ENCODE data around the gene SNRPD1. TPM values are rescaled to one million over a fixed set of nuclear protein-coding genes. Genes with fewer than 3 reads are reported as not detected.
A peak's percentile ranks its signal among the peaks of the same experiment; 100 is the strongest.
"Not testable (repeated sequence)": the region's sequence is repeated elsewhere in the genome, so short reads cannot be mapped to it uniquely, and the experiment has no call there.

The SNRPD1 gene
- 61.2 TPM for total RNA-seq
- 100 to 1,000 TPM in 5 of 8 donors, 10 to 100 TPM in 3; 91.3 to 140 (median 110) TPM for polyA plus RNA-seq (ENCODE audit: insufficient read depth in 1 of 8, insufficient read length in 8 of 8, low replicate concordance in 1 of 8)
- long read RNA-seq, donor 1, full-length matches to known transcripts: 33 of 33 reads
- long read RNA-seq, donor 1, partial matches to known transcripts: 0 of 33 reads
- long read RNA-seq, donor 1, other reads (novel, unspliced or antisense): 0 of 33 reads
- long read RNA-seq, donor 2, full-length matches to known transcripts: 11 of 11 reads
- long read RNA-seq, donor 2, partial matches to known transcripts: 0 of 11 reads
- long read RNA-seq, donor 2, other reads (novel, unspliced or antisense): 0 of 11 reads
- long read RNA-seq, donor 3, full-length matches to known transcripts: 60 of 60 reads
- long read RNA-seq, donor 3, partial matches to known transcripts: 0 of 60 reads
- long read RNA-seq, donor 3, other reads (novel, unspliced or antisense): 0 of 60 reads
- long read RNA-seq, donor 4, full-length matches to known transcripts: 56 of 63 reads
- long read RNA-seq, donor 4, partial matches to known transcripts: 7 of 63 reads
- long read RNA-seq, donor 4, other reads (novel, unspliced or antisense): 0 of 63 reads
- long read RNA-seq, donor 5, full-length matches to known transcripts: 172 of 190 reads
- long read RNA-seq, donor 5, partial matches to known transcripts: 18 of 190 reads
- long read RNA-seq, donor 5, other reads (novel, unspliced or antisense): 0 of 190 reads
- long read RNA-seq, donor 6, full-length matches to known transcripts: 168 of 200 reads
- long read RNA-seq, donor 6, partial matches to known transcripts: 27 of 200 reads
- long read RNA-seq, donor 6, other reads (novel, unspliced or antisense): 5 of 200 reads
- long read RNA-seq, donor 7, full-length matches to known transcripts: 104 of 137 reads
- long read RNA-seq, donor 7, partial matches to known transcripts: 33 of 137 reads
- long read RNA-seq, donor 7, other reads (novel, unspliced or antisense): 0 of 137 reads
- long read RNA-seq, donor 8, full-length matches to known transcripts: 69 of 69 reads
- long read RNA-seq, donor 8, partial matches to known transcripts: 0 of 69 reads
- long read RNA-seq, donor 8, other reads (novel, unspliced or antisense): 0 of 69 reads
- long read RNA-seq, donor 9, full-length matches to known transcripts: 64 of 83 reads
- long read RNA-seq, donor 9, partial matches to known transcripts: 19 of 83 reads
- long read RNA-seq, donor 9, other reads (novel, unspliced or antisense): 0 of 83 reads
- long read RNA-seq, donor 10, full-length matches to known transcripts: 140 of 169 reads
- long read RNA-seq, donor 10, partial matches to known transcripts: 29 of 169 reads
- long read RNA-seq, donor 10, other reads (novel, unspliced or antisense): 0 of 169 reads
- long read RNA-seq, donor 11, full-length matches to known transcripts: 83 of 98 reads
- long read RNA-seq, donor 11, partial matches to known transcripts: 15 of 98 reads
- long read RNA-seq, donor 11, other reads (novel, unspliced or antisense): 0 of 98 reads

DNA sequence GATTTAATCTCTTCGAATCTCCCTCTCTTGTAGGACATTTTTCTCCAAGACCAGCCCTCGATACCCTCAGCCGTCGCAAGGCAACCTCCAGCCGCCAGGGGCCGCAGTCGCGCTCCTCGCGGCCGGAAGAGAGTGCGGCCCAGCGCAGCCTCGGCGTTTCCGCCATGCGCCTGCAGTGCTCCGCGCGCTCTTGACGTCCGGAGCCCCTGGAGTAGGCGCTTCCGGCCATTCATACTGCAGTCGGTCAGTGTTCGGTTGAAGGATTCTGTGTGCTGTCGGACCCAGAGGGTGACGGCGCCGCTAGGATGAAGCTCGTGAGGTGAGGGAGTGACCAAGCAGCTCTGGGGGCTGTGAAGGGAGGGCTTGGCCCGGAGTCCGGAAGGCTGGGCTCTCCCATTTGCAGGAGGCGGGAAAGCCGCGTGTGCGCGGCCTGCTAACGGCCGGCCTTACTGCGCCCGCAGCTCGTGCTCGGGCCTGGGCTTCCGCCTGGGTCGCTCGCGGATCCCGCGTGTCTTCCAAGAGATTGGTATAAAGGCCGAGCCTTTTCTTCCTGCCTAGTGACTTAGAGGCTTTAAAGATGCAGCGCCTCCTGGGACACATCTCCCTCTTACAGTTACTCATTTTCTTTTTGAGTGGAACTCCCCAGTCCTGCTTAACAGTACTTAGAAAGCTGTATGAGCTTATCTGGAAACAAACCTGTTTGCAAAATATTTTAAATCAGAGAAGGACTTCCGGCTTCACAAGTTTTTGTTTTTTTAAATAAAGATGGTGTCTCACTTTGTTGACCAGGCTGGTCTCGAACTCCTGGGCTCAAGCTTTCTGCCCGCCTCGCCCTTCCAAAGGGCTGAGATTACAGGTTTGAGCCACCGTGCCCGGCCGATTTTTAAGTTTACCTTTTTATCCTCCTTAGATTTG is at the start of gene SNRPD1:
TSS of gene SNRPD1 (plus strand) at position 190 of the 915 bp plus-strand sequence. CDS start at position 306, 116 bp downstream.
- Histone ChIP-seq H3K4me1 (ENCODE audit: control insufficient read depth, insufficient read depth, low read length) (peaks cover 9% of the 10 kb centered on the region), H3K4me3 (ENCODE audit: low read length) (peak within 1 kb of the TSS; percentile 74), H3K36me3 (ENCODE audit: control insufficient read depth, insufficient read depth, low read length) (peaks cover 2% of the 10 kb centered on the region), H3K27me3 (ENCODE audit: control insufficient read depth, insufficient read depth, low read length) (no peaks in the 10 kb centered on the region), H3K9me3 (replicated peaks; ENCODE audit: control insufficient read depth, low read depth, low read length) (peaks cover 3% of the 10 kb centered on the region), H3K27ac (ENCODE audit: low read length) (peak within 1 kb of the TSS; percentile 95)
- 0% methylated on average over 50 of the region's 59 CpGs for WGBS (ENCODE audit: insufficient coverage)
- peak; percentile 96 for DNase-seq

DNA sequence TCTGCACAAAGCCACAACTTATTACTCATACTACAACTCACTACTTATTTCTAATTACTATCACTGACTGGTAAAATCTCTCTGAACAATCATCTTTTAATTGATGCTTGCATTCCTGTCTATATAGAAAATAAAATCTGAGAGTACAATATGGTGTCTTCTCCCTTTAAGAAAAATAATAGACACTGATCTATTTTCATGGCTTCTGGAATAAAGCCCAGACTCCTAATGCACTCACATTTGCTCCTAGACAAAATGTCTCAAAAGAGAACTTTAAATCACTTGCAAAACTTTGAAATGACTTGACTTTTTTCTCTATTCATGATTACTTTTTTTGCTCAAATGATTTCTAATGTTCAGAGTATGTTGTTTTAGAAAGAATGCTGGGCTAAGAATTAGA is 40.3 kb upstream of the SNRPD1 start:
- DNase-seq: peak; percentile 73
- Histone ChIP-seq H3K36me3 (ENCODE audit: control insufficient read depth, insufficient read depth, low read length) (peaks cover 17% of the 10 kb centered on the region), H3K27me3 (ENCODE audit: control insufficient read depth, insufficient read depth, low read length) (no peaks in the 10 kb centered on the region), H3K4me3 (ENCODE audit: low read length) (no peak overlapping the region), H3K27ac (ENCODE audit: low read length) (no peak overlapping the region), H3K9me3 (replicated peaks; ENCODE audit: control insufficient read depth, low read depth, low read length) (no peaks in the 10 kb centered on the region), H3K4me1 (ENCODE audit: control insufficient read depth, insufficient read depth, low read length) (no peaks in the 10 kb centered on the region)

DNA sequence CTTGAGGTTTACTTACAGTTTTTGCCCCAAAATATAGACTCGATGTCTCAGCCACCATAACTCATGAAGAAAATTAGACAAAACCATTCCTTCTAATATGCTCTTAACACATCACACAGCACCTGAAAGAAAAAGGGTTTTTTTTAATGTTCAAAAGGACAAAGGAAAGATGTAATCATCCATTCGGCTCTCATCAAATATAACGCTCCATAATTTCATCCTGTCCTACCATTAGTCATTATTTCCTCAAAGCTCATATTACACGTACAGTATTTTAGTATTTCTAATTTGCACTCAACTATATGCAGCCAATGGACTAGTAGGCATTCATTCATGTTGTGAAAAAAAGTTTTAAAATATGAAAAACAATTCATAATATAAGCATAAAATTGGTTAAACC is 36.5 kb upstream of the SNRPD1 start:
- Histone ChIP-seq H3K36me3 (ENCODE audit: control insufficient read depth, insufficient read depth, low read length) (peaks cover 16% of the 10 kb centered on the region), H3K9me3 (replicated peaks; ENCODE audit: control insufficient read depth, low read depth, low read length) (no peaks in the 10 kb centered on the region), H3K4me1 (ENCODE audit: control insufficient read depth, insufficient read depth, low read length) (no peaks in the 10 kb centered on the region), H3K27me3 (ENCODE audit: control insufficient read depth, insufficient read depth, low read length) (no peaks in the 10 kb centered on the region), H3K27ac (ENCODE audit: low read length) (no peak overlapping the region), H3K4me3 (ENCODE audit: low read length) (no peak overlapping the region)
- WGBS (ENCODE audit: insufficient coverage): no CpG with 5 or more reads among the region's 4 CpGs
- no peak for DNase-seq

DNA sequence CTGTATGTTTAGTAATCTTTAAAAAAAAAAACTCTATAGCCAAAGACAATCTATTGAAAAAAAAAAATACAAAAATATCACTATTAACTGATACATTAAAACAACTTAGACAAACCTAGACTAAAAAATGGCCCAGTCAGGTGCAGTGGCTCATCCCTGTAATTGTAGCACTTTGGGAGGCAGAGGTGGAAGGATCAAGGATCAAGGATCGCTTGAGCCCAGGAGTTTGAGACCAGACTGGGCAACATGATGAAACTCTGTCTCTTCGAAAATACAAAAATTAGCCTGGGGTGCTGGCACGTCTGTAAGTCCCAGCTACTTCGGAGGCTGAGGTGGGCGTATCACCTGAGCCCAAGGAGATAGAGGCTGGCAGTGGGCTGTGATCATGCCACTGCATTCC is 27.7 kb upstream of the SNRPD1 start:
- H3K36me3 ChIP-seq (ENCODE audit: control insufficient read depth, insufficient read depth, low read length): peaks cover 7% of the 10 kb centered on the region
- no peak for DNase-seq
- H3K27me3 ChIP-seq (ENCODE audit: control insufficient read depth, insufficient read depth, low read length): no peaks in the 10 kb centered on the region
- H3K27ac ChIP-seq (ENCODE audit: low read length): no peak overlapping the region
- WGBS (ENCODE audit: insufficient coverage): 92% methylated on average over 4 of the region's 5 CpGs
- no peak overlapping the region for H3K4me3 ChIP-seq (ENCODE audit: low read length)
- no peaks in the 10 kb centered on the region for H3K4me1 ChIP-seq (ENCODE audit: control insufficient read depth, insufficient read depth, low read length)
- H3K9me3 ChIP-seq (replicated peaks; ENCODE audit: control insufficient read depth, low read depth, low read length): peaks cover 9% of the 10 kb centered on the region

DNA sequence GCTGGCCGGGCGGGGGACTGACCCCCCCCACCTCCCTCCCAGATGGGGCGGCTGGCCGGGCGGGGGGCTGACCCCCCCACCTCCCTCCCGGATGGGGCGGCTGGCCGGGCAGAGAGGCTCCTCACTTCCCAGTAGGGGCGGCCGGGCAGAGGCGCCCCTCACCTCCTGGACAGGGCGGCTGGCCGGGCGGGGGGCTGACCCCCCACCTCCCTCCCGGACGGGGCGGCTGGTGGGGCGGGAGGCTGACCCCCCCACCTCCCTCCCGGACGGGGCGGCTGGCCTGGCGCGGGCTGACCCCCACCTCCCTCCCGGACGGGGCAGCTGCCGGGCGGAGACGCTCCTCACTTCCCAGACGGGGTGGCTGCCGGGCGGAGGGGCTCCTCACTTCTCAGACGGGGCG is 19.8 kb upstream of the SNRPD1 start:
- not testable (repeated sequence) for H3K36me3 ChIP-seq (ENCODE audit: control insufficient read depth, insufficient read depth, low read length); H3K27ac ChIP-seq (ENCODE audit: low read length); DNase-seq; H3K4me3 ChIP-seq (ENCODE audit: low read length); H3K4me1 ChIP-seq (ENCODE audit: control insufficient read depth, insufficient read depth, low read length); H3K27me3 ChIP-seq (ENCODE audit: control insufficient read depth, insufficient read depth, low read length)
- WGBS (ENCODE audit: insufficient coverage): no CpG with 5 or more reads among the region's 33 CpGs
- peaks cover 10% of the 10 kb centered on the region for H3K9me3 ChIP-seq (replicated peaks; ENCODE audit: control insufficient read depth, low read depth, low read length)

DNA sequence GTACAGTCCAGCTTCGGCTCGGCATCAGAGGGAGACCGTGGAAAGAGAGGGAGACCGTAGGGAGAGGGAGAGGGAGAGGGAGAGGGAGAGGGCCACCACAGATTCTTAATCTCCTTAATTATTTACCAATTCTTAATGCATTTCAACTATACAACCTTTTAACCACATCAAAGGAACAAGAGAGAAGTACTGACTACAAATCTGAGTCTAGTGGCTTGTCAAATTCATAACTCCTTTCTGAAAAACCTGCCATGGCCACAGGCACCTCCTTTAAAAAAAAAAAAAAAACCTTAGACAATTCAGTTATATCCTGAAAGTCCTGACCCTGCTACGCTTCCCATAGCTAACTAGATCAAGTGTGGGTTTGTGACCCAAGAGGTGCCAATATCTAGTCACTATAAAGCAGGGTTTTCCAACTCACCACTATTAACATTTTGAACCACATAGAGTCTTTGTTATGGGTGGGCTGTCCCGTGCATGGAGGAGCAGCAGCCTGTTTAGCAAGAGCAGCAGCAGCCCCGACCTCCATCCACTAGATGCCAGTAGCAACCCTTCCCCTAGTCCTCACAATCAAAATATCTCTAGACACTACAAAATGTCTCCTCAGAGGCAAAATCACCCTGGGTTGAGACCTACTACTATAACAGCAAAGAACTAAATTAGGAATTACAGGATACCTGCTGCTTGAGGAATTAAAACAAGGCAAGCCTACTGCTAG is 18.4 kb upstream of the SNRPD1 start:
- Histone ChIP-seq H3K27me3 (ENCODE audit: control insufficient read depth, insufficient read depth, low read length) (no peaks in the 10 kb centered on the region), H3K36me3 (ENCODE audit: control insufficient read depth, insufficient read depth, low read length) (no peaks in the 10 kb centered on the region), H3K4me1 (ENCODE audit: control insufficient read depth, insufficient read depth, low read length) (no peaks in the 10 kb centered on the region), H3K27ac (ENCODE audit: low read length) (no peak overlapping the region), H3K9me3 (replicated peaks; ENCODE audit: control insufficient read depth, low read depth, low read length) (peaks cover 2% of the 10 kb centered on the region), H3K4me3 (ENCODE audit: low read length) (no peak overlapping the region)
- WGBS (ENCODE audit: insufficient coverage): 90% methylated on average over 2 of the region's 7 CpGs
- DNase-seq: no peak

DNA sequence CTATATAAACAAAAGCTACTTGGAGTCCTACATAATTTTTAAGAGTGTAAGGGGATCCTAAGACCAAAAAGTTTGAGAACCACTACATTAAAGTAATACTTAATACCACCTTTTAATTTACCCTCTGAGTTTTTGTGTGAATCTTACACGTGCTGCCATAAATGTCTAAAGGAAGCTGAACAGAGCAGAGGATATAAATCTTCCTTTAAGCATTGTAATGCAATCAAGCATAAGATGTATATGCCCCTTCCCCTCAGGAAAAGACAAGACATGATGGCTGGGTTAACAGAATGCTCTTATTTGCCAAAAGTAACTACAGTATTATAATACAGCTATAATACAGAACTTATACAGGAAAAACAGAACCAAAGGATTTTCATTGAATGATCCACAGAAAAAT is 14.5 kb upstream of the SNRPD1 start:
- Histone ChIP-seq H3K4me3 (ENCODE audit: low read length) (no peak overlapping the region), H3K36me3 (ENCODE audit: control insufficient read depth, insufficient read depth, low read length) (no peaks in the 10 kb centered on the region), H3K27ac (ENCODE audit: low read length) (no peak overlapping the region), H3K9me3 (replicated peaks; ENCODE audit: control insufficient read depth, low read depth, low read length) (no peaks in the 10 kb centered on the region), H3K4me1 (ENCODE audit: control insufficient read depth, insufficient read depth, low read length) (peaks cover 4% of the 10 kb centered on the region), H3K27me3 (ENCODE audit: control insufficient read depth, insufficient read depth, low read length) (no peaks in the 10 kb centered on the region)
- WGBS (ENCODE audit: insufficient coverage): no CpG with 5 or more reads among the region's 1 CpG
- no peak for DNase-seq

DNA sequence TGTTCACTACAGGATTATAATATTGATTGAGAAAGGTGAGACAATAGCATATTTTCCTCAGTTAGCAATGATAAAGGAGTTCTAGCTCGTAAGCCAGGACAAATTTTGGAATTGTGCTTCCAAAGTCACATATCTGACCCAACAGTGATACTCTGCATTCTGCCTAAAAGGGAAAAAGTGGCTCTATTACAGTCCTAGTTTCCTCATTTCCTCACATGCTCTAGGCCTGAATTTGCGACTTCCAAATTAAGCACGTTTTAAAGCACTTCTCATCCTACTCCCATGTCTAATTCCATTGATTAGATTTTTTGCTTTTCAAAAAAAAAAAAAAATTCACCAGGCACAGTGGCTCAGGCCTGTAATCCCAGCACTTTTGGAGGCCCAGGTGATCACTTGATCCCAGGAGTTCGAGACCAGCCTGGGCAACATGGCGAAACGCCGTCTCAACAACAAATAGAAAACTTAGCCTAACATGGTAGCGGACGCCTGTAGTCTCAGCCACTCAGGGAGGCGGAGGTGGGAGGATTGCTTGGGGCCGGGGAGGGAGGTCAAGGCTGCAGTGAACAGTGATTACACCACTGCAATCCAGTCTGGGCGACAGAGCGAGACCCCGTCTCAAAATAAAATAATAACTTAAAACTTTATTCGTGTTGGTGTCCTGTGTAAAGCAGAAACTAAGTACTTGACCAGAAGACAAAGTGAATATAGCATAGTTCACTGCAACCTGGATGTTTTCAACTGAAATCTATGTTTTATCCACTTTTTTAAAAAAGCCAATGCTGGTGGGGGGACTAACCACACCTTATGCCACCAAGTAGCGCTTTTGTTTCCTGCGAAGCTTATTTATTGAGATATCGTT is 13.2 kb upstream of the SNRPD1 start:
- peak; percentile 7 for DNase-seq
- H3K27me3 ChIP-seq (ENCODE audit: control insufficient read depth, insufficient read depth, low read length): no peaks in the 10 kb centered on the region
- H3K4me1 ChIP-seq (ENCODE audit: control insufficient read depth, insufficient read depth, low read length): peaks cover 4% of the 10 kb centered on the region
- peak overlapping the region; percentile 99 for H3K27ac ChIP-seq (ENCODE audit: low read length)
- H3K36me3 ChIP-seq (ENCODE audit: control insufficient read depth, insufficient read depth, low read length): no peaks in the 10 kb centered on the region
- 70% methylated on average over 4 of the region's 18 CpGs for WGBS (ENCODE audit: insufficient coverage)
- peak overlapping the region; percentile 98 for H3K4me3 ChIP-seq (ENCODE audit: low read length)
- H3K9me3 ChIP-seq (replicated peaks; ENCODE audit: control insufficient read depth, low read depth, low read length): no peaks in the 10 kb centered on the region

Measured in muscle of leg (tissue), 16 donors.